GM21515 (cell line): ENCODE results near the gene NEB.
"Not testable (repeated sequence)": the region's sequence is repeated elsewhere in the genome, so short reads cannot be mapped to it uniquely, and the experiment has no call there.

Experiments used
- ATAC-seq: cut with Tn5 transposase; IDR thresholded peaks from one replicate; pipeline ENCODE4 v1.9.1; 2021; ENCODE audit not compliant: unreplicated experiment

Gene NEB

GRCh38 chr2:151562398-151562797, 171.9 kb downstream of the NEB start:
- ATAC-seq: no peak

GRCh38 chr2:151560289-151560688, 174.0 kb downstream of the NEB start:
- no peak for ATAC-seq

- ATAC-seq: not testable (repeated sequence)
Measured at GRCh38 chr2:151559431-151559830, 174.8 kb downstream of the NEB start.

DNA sequence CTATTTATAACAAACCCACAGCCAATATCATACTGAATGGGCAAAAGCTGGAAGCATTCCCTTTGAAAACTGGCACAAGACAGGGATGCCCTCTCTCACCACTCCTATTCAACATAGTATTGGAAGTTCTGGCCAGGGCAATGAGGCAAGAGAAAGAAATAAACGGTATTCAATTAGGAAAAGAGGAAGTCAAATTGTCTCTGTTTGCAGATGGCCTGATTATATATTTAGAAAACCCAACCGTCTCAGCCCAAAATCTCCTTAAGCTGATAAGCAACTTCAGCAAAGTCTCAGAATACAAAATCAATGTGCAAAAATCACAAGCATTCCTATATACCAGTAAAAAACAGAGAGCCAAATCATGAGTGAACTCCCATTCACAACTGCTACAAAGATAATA, 176.4 kb downstream of the NEB start:
- not testable (repeated sequence) for ATAC-seq

DNA sequence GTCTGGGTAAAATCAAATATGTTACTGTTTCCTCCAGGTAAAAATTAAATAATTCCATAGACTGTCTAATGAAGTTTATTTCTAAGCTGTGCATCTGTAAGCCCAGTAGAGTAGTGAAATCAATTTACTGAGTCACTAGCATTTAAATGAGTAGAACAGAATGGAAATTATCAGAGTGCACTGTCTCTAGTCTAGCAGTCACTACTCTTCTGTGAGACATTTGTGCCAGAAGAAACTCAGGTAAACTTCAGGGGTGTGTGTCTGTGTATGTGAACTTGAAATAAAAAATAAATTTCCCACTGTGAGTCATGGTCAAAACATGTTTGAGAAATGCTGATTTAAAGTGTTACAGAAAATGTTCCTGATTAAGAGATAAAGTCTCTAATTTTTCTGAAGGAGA, 178.2 kb downstream of the NEB start:
- no peak for ATAC-seq

DNA sequence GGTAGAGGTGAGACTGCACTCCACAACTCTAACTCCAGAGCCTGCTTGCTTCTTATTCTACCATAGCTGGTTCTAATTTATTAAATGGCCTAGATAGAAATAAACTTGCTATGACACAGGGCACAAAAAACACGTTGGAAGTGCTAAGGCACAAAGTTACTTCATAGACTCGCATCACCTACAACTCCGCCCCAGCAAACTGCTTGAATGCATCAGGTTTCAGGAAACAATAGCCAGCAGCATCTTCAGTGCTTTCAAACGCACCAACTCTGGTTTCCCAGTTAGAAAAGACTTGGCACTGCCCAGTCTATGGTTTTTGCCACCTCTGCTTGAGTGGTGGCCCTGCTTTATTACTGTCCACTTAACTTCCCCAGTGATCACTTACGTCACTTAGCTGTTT, 182.0 kb downstream of the NEB start:
- no peak for ATAC-seq

- no peak for ATAC-seq
Measured at GRCh38 chr2:151551556-151551955, 182.7 kb downstream of the NEB start.

DNA sequence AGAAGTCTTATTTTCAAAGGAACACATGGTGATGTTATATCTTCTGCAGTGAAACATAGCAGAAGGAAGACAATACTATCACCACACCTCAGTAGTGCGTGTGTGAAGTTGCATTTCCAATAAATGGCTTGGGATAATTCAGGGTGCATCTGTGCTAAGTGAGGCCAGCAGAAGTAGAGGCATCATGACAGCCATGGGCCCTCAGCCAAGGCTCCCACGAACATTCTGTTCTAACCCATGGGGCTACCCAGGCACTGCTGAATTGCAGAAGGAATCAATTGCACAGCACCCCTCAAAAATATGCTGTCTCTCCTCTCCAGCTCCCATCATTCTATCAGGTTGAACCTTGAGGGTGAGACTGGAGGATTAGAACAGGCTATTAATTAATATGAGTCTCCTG, 185.1 kb downstream of the NEB start:
- ATAC-seq: no peak

DNA sequence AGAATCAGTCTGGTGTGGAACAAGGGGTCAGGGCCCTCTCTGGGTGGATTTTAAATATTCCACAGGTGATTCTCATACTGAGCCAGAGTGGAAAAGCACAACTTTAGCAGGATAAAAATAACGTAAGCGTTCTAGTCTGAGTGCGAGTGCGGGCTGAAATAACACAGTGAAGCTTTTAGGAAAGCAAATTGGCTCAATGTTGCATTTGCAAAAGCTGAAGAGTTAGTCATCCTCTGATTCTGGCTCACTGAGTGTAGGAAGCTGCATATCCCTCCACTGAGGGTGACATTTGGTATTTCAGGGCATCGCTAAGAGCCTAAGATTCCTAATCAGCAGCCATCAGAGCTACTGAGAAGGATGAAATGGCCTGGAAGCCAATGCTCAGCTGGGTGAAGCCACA, 189.8 kb downstream of the NEB start:
- ATAC-seq: no peak

DNA sequence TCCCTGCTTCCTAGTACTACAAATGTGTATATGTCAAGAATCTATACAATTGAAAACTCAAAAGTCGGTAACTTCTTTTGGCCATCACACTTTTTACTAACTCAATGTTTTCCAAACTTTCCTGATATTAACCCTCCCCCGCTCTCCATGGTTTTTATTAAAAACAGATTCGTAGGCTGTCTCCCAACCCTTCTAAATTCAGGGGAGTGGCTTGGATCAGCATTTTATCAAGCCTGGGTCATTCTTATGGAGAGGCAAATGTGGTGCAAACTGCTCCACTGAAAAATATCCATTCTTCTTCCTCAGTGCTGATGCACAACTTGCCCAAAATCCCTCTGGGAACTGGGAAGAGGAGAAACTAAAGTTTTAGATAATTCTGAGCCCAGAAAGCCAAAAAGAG, 190.4 kb downstream of the NEB start:
- no peak for ATAC-seq

GRCh38 chr2:151534001-151534400, 200.3 kb downstream of the NEB start:
- ATAC-seq: no peak

DNA sequence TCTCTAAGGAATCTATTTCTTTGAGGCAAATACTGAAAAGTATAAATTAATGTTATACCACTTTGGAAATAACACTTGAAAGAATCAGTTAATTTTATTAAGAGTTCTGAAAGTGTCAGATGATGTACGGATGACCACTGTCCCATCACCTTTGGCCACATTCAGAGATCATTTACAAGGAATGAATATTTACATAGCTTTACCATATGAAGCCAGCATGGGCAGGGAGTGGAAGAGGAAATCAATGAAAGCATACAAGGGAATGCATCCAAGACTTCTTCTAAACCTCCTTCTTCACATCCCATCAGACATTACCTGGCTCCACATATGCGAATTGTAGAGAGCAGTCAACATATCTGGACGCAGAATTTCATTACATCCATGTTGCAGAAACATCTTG, 201.1 kb downstream of the NEB start:
- ATAC-seq: no peak

- ATAC-seq: no peak
Measured at GRCh38 chr2:151526572-151527090, 207.6 kb downstream of the NEB start.

- ATAC-seq: no peak
Measured at GRCh38 chr2:151525821-151526373, 208.4 kb downstream of the NEB start.

DNA sequence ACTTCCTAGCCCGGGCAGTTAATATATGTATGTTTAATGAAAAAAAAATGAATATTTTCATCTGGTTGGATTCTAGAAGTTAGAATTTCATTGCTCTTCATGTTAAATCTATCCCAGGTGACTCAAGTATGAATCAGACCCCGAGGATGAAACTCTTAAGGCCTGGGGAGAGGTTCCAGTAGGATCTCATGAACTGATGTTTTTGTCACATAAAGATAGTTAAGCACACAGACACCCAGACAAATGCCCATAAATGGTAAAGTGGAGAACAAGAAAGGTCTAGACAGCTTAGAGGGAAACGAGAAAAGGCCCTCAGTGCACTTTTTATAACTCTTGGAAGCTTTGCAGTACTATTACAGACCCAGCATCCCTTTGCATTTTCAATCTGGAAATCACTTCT, 210.4 kb downstream of the NEB start:
- no peak for ATAC-seq

DNA sequence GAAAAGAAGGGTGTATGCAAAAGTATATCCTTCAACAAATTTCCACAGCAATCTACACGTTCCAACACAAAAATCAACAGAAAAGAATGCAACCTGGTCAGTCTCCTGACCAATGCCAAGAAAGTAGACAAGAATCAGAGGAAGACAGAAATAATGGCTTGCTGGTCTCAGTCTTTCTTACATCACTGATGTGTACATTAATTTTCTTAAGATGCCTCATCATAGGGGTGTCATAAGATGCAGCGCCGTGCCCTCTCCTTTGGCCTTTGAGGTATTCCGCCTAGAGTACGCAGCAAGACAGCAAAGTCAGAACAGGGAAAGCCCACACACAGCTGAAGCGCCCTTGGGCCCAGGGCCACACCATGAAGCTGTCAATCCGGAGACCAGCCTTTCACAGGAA, 211.7 kb downstream of the NEB start:
- no peak for ATAC-seq

GRCh38 chr2:151520976-151521375, 213.3 kb downstream of the NEB start:
- ATAC-seq: no peak

- no peak for ATAC-seq
Measured at GRCh38 chr2:151518802-151519201, 215.5 kb downstream of the NEB start.

GRCh38 chr2:151508519-151508918, 225.8 kb downstream of the NEB start:
- no peak for ATAC-seq

GRCh38 chr2:151506170-151506569, 228.1 kb downstream of the NEB start:
- no peak for ATAC-seq

GRCh38 chr2:151498178-151498577, 236.1 kb downstream of the NEB start:
- no peak for ATAC-seq

DNA sequence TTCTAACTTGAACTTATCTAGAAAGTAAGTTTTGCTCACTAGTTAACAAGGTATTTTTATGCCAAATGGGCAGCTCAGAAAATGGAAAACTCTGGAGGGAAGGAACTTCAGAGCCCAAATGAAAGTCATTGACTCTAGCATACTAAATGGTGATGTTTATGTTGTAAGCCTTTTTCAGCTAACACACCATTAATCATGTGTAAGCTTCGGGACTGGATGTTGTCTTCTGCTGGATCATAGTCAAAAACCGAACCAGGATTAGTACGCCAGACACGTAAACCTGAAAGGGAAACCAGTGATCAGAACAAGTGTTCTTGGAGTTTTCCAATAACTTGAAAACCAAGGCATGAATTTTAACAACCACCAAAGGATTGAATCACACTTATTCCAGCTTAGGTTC, 242.8 kb downstream of the NEB start:
- ATAC-seq: no peak

- ATAC-seq: no peak
Measured at GRCh38 chr2:151490276-151490675, 244.0 kb downstream of the NEB start.
